ENCODE results near the gene RYR3. TPM values are rescaled to one million over a fixed set of nuclear protein-coding genes. Genes with fewer than 3 reads are reported as not detected.

RYR3 gene
- total and polyA plus RNA-seq, 10 of the 15 experiments (the other 5 are each of a cell fraction or from before 2014, with no cell fraction given) = under 0.01 to 0.44 (median 0.16) TPM; not detected in 5

DNA sequence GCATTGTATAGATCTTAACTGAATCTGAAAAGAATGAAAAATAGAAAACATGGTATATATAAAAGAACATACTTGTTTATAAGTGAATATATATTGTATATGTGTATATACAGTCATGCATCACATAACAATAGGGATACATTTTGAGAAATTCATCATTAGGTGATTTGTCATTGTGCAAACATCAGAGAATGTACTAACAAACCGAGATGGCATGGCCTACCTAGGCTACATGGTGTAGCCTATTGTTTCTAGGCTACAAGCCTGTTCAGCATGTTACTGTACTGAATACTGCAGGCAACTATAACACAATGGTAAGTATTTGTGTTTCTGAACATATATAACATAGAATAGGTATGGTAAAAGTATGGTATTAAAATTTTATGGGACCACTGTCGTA lies 592.9 kb downstream of the RYR3 start:
- CTCF ChIA-PET = no interaction called here
- no peaks in the 10 kb centered on the region; the same call in 1 of the 2 replicates for H3K4me1 ChIP-seq (ENCODE audit: control insufficient read depth, insufficient read depth, low read length)
- intact Hi-C loops (cut with micrococcal nuclease; ENCODE audit: unreplicated experiment) (no loop called here), in situ Hi-C loops (cut with MboI) (no loop called here)
- RAD21 ChIA-PET (ENCODE audit: unreplicated experiment) = no interaction called here
- H3K27ac ChIP-seq (ENCODE audit: control insufficient read depth, insufficient read depth) = no peak overlapping the region
- H3K4me2 ChIP-seq (ENCODE audit: control insufficient read depth, insufficient read depth) = no peak overlapping the region
- H3K9ac ChIP-seq (ENCODE audit: control insufficient read depth, insufficient read depth, low read length) = no peak overlapping the region
- ATAC-seq = no peak
- no peak for DNase-seq (ENCODE audit: low read depth, low spot score)
- H4K20me1 ChIP-seq (ENCODE audit: control insufficient read depth, insufficient read depth) = no peaks in the 10 kb centered on the region
- no peak overlapping the region for H2AFZ ChIP-seq (ENCODE audit: control insufficient read depth, low read depth, low read length)
- no TSS peak for BruUV-seq (replicated peaks)
- FAIRE-seq = no peak
- H3K79me2 ChIP-seq (ENCODE audit: control insufficient read depth, insufficient read depth, low read length) = no peaks in the 10 kb centered on the region
- TF ChIP-seq PML (IDR thresholded peaks at IDR 0.05; ENCODE audit: low read length) (no peak), SMAD1 (IDR thresholded peaks at IDR 0.05; ENCODE audit: low read depth, partially characterized antibody) (no peak), CBFB (IDR thresholded peaks at IDR 0.05; ENCODE audit: low read depth) (no peak), E2F4 (IDR thresholded peaks at IDR 0.05; ENCODE audit: low read depth, low read length) (no peak), BHLHE40 (IDR thresholded peaks at IDR 0.05; ENCODE audit: borderline replicate concordance in 1 of 2, low read depth in 2 of 2, low read length in 1 of 2) (no peak), ZNF217 (IDR thresholded peaks at IDR 0.05) (no peak), ZNF687 (IDR thresholded peaks at IDR 0.05) (no peak), BACH1 (IDR thresholded peaks at IDR 0.05; ENCODE audit: borderline replicate concordance) (no peak), ZNF207 (IDR thresholded peaks at IDR 0.05; ENCODE audit: borderline replicate concordance) (no peak), SUPT20H (IDR thresholded peaks at IDR 0.05; ENCODE audit: borderline replicate concordance, control insufficient read depth, low read depth, low read length) (no peak), TCF3 (IDR thresholded peaks at IDR 0.05; ENCODE audit: borderline replicate concordance, insufficient read depth, low read depth, low read length) (no peak), CBX3 (IDR thresholded peaks at IDR 0.05; ENCODE audit: borderline replicate concordance, low read depth) (no peak), HDAC2 (IDR thresholded peaks at IDR 0.05) (no peak), MEF2A (IDR thresholded peaks at IDR 0.05; ENCODE audit: insufficient read depth, low read depth, low read length) (no peak), FOS (IDR thresholded peaks at IDR 0.05; ENCODE audit: borderline replicate concordance, extremely low read depth, insufficient read length) (no peak)
- POLR2A ChIA-PET = no interaction called here
- 22% methylated on average over 2 of the region's 2 CpGs for WGBS (ENCODE audit: insufficient coverage, insufficient replicate concordance, low lambda C conversion rate, missing lambda C conversion rate)
- H3K4me3 ChIP-seq = no peak overlapping the region
- SMC1A ChIA-PET (ENCODE audit: uncharacterized antibody, unreplicated experiment) = no interaction called here
- H3K27me3 ChIP-seq (replicated peaks in 1 of 2; ENCODE audit: control insufficient read depth in 2 of 2, insufficient read depth in 2 of 2, low read length in 1 of 2) = no peaks in the 10 kb centered on the region
- H3K36me3 ChIP-seq (ENCODE audit: control insufficient read depth in 2 of 2, insufficient read depth in 2 of 2, low read length in 1 of 2) = no peaks in the 10 kb centered on the region
- no peaks in the 10 kb centered on the region for H3K9me3 ChIP-seq (replicated peaks; ENCODE audit: control insufficient read depth, insufficient read depth, low read length)
